Raji (cell line): ENCODE results near the gene SBNO2.
A peak's percentile ranks its signal among the peaks of the same experiment; 100 is the strongest.

Source experiments
- POLR2A ChIP-seq: IDR thresholded peaks from 2 replicates; pipeline ENCODE4 v1.6.1; 2011; ENCODE audit warnings: low read depth, low read length, control low read depth; ENCODE audit not compliant: insufficient read depth

The SBNO2 gene

DNA sequence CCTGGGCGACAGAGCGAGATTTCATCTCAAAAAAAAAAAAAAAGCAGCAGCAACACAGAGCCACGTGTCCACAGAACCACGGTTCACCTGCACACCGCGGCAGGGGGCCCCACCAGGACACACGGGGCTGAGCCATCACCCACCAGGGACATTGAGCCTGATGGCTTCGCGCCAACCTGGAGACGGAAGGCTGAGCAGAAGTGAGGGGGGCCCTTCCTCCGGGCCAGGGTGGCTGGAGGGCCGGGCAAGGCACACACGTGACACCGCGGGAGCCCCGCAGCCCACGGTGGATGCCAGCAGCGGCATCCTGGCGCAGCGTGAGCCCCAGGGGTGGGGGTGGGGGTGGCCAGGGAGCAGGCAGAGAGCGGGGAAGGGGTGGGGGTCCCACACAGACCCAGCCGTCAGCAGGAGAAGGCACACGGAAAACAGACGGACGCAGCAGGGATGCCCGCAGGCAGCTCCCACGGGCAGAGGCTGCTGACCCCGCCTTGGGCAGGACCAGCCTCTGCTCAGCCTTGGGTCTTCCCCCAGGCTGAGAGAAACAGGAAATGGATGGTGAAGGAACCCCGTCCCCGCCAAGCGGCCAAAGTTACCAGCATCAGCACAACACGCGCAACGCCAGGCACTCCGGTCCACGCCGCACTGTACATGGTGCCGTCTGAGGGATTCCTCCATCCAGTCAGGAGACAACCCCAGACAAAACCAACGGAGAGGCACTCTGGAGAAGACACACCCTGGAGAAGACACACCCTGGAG, 33.6 kb downstream of the SBNO2 start:
- TF ChIP-seq POLR2A, result no peak

DNA sequence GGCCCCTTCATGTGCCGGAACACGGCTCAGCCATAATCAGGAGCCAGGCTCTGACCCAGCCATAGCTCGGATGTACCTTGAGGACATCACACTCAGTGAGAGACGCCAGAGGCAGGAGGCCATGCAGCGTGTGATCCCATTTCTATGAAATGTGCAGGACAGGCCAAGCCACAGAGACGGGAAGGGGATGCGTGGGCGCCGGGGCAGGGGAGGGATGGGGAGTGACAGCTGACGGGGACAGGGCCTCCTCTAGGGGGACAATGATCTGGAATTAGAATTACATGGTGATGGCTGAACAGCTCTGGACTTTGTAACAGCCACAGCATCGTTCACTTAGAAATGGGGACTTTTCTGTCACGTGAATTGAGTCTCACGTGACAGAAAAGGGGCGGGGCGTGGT, 34.9 kb downstream of the SBNO2 start:
- TF ChIP-seq POLR2A, result no peak

DNA sequence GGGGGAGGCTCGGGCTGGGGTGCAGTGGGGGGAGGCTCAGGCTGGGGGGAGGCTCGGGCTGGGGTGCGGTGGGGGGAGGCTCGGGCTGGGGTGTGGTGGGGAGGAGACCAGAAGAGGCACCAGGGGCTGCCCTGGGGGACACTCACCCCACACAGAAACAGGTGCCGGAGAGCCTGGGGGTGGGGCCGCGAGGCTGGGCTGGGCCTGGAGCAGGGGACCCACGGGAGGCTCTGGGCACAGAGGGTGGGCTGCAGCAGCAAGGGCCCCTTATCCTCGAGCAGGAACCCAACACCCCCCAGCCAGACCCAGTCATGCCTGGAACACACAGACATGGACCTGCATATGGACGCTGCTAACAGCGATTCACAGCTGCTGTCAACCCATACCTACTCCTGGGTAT, 35.9 kb downstream of the SBNO2 start:
- no peak for TF ChIP-seq POLR2A

DNA sequence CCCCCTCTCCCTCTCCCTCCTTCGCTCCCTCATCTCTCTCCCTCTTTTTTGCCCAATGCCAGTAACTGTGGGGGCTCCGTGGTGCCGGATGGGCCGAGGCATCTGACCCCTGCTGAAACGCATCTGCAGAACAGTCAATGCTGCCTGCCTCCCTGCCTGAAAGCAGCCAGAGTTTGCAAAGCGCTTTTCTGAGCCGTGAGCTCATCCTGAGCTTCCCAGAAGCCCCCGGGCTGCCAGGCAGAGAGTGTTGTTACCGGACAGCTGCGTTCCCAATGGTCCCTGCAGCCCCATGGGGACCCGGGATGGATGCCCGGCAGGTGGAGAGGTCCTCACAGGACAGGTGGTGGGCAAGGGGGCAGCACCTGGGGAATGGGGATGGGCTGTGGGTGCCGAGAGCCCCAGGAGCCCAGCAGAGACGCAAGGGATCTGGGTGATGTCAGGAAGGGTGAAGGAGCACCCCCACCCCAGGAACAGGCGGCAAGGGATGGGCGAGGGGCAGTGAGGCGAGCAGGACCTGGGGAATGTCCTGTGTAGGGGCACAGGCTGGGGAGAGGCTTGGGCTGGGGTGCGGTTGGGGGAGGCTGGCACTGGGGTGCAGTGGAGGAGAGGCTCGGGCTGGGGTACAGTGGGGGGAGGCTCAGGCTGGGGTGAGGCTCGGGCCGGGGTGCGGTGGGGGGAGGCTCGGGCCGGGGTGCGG, 37.3 kb downstream of the SBNO2 start:
- no peak for TF ChIP-seq POLR2A

DNA sequence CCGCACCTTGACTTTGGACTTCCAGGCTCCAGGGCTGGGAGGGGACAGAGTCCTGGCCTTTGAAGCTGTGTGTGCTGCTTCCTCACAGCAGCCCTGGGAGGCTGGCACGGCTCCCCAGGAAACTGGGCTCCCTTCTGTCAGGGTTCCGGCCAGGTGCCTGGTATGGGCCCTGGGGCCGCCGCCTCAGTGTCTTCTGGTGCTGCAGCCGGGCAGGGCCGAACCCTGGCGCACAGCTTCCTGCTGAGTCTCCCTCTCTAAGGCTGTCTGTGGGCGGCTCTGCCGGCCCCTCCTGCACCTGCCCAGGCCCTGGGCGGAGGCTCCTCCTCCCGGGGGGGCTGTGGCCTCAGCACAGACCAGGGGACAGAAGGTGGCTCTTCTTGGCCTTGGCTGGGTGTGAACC, 37.9 kb downstream of the SBNO2 start:
- TF ChIP-seq POLR2A, result no peak

DNA sequence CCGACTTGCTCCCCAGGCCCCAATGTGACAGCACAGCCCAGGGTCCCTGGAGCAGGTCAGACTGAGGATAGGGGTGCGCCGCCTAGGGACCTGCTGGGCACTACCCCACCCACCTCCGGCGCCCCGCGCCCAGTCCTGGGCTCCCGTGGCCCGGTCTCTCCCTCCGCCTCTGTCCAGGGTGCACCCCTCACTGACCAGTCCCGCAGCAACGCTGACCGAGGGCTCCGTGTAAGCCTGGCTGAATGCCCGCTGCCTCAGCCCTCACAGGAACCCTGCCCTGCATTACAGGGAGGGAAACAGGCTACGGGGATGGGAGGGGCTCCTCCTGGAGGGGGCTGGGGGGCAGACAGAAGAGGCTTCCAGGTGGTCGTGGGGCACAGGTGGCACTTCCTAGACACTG, 38.6 kb downstream of the SBNO2 start:
- TF ChIP-seq POLR2A, result no peak

DNA sequence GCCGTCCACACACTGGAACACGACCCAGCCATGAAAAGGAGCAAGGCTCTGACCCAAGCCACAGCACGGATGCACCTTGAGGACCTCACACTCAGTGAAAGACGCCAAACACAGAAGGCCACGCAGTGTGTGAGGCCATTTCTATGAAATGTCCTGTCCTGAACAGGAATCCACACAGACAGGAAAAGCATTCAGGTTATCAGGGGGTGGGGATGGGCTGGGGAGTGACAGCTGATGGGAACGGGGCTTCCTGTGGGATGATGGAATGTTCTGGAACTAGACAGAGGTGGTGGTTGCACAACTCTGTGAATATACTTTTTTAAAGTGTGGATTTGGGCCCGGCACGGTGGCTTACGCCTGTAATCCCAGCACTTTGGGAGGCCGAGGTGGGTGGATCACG, 39.6 kb downstream of the SBNO2 start:
- no peak for TF ChIP-seq POLR2A

DNA sequence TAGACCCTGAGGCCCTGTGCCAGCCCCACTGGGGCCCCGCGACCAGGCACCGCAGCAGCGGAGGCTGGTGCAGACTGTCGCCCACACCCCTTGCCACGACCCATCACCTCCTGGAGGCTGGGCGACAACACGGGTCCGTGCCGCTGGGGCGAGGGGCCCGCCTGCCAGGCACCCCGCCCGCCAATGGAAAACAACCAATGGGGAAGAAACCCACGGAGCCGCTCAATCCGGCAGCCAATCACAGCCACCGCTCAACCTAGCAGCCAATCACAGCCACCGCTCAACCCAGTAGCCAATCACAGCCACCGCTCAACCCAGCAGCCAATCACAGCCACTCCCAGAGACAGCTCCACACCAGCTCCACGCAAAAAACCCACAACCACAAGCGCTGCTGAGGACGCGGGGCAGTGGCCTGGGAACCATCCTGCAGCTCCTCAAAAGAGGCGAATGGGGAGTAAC, 40.6 kb downstream of the SBNO2 start:
- peak; percentile 68 for TF ChIP-seq POLR2A

DNA sequence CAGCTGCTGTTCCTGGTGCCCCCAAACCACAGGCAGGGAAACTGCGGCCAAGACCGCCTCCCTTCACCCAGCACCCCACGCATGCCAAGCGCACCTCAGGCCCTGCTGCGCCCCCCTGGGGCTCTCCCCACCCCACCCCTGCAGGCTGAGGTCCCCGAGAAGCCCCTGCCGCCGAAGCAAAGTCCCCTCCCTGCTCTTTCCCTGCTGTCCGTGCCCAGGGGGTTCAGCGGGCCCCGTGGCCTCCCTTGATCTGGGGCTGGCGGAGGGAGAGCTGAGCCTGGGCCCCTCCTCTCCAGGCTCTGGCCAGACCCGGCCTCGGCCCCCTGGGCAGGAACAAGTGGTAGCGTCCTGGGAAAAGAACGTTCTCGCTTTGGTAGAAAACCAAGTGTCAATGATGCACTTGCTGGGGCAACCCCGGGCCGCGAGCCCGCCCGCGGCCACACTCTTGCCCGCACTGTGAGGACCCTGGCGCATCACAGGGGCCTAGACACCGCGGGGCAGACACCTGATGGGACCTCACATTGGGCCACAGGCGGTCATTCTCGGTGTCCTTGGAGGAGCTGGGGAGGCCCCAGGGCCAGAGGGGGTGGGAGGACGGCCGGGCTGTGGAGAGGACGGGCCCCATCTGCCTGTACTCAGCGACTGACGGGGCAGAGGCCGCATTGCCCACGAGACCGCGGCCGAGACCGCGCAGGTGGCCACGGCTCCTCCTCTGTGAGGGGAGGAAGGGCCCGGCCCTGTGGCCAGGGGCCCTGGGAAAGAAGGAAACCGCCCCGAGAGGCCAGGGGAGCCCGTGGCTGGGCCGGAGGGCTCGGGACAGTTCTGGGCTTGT, 41.3 kb downstream of the SBNO2 start:
- TF ChIP-seq POLR2A, result no peak

DNA sequence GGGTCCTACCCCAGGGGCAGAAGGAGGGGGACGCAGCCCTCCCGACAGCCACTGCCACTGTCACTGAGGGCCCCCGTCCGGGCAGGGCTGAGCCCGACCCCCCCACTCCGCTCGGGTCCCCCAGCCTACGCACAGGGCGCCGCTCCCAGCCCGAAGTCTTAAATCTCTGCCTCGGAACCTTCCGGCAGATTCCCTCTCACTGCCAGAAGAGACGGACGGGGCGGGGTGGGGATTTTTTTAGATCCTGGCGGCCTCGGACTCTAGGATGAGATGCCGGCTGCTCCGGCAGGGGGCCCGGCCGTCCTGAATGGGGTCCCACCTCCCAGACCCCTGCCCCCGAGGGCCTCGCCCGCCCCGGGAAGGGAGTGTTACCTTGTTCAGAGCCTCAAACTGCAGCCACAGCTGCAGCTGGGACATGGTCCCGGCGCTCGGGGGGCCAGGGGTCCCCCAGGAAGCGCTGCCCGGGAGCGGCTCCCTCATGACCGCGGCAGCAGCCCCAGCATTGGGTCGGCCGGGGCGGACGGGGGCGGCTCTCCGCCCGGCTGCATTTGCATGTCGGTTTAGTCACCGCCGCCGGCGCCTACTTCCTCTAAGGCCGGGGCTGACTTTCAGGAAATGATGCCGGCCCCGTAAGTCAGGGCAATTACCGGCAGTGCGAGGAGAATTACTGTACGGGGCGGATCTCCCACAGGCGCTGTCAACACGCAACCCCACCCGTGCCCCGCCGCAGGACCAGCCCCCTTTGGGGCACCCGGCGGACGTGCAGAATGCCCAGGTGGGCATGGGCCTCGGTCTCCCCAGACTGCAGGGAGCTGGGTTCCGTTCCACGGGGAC, 42.1 kb downstream of the SBNO2 start:
- peak; percentile 42; the same call in 1 of the 2 replicates for TF ChIP-seq POLR2A

DNA sequence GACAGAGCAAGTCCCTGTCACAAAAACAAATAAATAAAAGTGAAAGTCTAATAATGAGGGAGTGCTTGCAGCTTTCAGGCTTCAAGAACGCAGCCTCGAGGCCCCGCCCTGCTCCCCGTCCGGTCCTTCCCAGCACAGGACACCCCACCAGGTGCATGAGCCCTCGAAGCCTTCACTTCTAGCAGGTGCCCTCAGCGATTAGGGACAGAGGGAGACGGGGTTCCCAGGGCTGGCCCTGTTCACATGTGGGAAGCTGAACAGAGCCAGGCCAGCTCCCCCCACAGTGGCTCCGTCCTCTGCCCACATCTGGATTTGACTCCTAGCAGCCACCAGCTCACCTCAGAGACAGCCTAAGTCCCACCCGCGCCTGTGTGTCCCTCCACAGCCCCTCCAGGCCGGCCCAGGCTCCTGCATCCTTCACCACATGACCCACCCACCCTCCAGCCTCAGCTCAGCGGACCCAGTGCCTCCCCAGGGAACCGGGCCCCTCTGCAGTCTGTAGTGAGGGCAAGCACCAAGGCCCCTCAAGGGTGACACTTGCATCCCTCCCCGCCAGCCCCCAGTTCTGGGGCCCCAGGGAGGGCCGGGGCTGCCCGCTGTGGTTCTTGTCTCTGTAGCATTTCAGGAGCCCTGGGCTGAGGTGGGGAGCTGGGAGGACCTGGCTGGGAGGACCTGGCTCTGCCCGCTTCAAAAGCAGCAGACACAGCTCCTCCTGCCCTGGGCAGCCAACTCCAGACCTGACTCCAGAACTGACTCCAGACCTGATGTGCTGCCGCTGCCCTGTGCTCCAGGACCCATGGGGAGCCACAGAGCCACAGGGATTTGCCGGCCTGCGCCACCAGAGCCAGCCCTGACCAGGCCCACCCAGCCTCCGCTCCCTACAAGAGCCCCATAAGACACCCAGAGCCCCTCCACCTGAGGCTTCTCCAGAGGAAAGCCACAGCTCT, 43.0 kb downstream of the SBNO2 start:
- TF ChIP-seq POLR2A, result no peak

DNA sequence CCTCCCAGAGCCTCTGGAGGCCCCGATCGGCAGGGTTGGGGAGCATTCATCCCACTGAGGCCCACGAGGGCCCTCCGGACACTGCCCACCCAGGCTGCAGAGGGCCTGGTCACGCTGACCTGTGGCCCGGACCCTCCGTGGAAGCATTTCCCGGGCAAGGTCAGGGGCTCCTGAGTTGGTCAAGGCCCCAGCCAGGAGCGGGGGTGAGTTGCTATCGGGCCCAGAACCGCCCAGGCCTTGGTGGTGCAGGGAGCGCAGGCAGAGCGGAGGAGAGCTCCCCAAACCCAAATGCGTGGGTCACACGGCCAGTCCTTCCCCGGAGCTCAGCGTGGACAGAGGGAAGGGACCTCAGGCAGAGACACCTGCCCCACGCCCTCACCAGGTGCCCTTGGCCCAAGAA, 44.5 kb downstream of the SBNO2 start:
- TF ChIP-seq POLR2A, result no peak

DNA sequence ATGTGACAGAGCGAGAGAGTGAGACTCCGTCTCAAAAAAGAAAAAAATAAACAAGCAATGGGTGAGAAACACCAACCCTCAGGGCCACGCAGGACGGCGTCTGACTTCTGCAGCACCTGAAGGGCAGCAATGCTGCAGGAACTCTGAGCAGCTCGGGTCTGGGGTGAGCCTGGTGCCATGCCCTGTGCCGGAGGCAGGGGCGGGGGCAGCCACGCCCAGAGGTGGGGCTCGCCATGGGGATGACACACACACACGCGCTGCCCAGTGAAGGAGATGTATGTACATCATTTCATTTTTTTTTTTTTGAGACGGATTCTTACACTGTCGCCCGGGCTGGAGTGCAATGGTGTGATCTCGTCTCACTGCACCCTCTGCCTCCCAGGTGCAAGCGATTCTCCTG, 46.0 kb downstream of the SBNO2 start:
- TF ChIP-seq POLR2A, result no peak

DNA sequence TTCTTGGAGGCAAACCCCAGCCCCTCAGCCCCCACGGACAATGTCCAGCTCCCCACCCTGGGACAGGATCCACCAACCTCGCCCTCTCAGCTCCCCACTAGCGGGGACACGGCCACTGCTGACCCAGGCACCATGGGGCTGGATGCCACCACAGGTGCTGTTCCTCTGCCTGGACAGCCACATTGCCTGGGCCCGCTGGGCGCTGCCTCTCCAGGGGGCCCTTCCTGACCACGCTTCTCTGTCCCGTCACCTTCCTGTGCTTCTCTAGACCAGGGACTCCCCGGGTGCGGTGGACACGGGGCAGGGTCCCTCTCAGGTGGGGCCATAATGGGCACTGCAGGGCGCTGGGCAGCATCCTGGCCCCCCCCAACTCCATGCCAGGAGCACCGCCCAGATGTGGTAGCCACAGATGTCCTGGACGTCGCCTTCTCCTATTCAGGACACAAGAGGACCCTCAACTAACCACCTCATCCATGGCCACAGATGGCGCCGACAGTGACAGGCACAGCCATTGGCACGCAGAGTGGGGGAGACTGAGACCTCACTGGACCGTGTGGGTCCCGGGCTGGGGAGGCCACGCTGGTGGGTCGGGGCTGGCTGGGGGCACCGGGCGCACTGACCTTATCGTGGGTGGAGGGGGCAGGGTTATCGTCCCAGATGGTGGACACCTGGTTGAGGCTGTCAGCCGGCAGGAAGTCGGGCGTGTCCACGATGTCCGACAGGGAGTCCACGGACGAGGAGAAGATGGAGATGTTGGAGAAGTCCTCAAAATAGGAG, 46.9 kb downstream of the SBNO2 start:
- no peak for TF ChIP-seq POLR2A
